ENCODE data around the gene ATRNL1. TPM values are rescaled to one million over a fixed set of nuclear protein-coding genes. Genes with fewer than 3 reads are reported as not detected.
A peak's percentile ranks its signal among the peaks of the same experiment; 100 is the strongest.

Gene ATRNL1
- total and polyA plus RNA-seq, 2 of the 8 experiments (the other 6 are each of a cell fraction or from before 2014, with no cell fraction given): 5.1 to 17.6 TPM

GRCh38 chr10:115572740-115573455 is 479.7 kb downstream of the ATRNL1 start:
- Histone ChIP-seq H3K36me3 (ENCODE audit: control insufficient read depth in 2 of 4, insufficient read depth in 4 of 4, low read length in 3 of 4) (no peaks in the 10 kb centered on the region), H2BK15ac (ENCODE audit: low read length) (no peak overlapping the region), H3K27me3 (replicated peaks in 1 of 4; ENCODE audit: control insufficient read depth in 3 of 4, extremely low read depth in 1 of 4, insufficient read depth in 3 of 4, low read length in 3 of 4) (no peaks in the 10 kb centered on the region), H2BK5ac (ENCODE audit: low read depth, low read length) (no peak overlapping the region), H2BK20ac (ENCODE audit: low read length) (no peak overlapping the region), H3K27ac (ENCODE audit: low read depth, low read length) (no peak overlapping the region), H4K5ac (ENCODE audit: insufficient read length, low read depth, low read length) (no peak overlapping the region), H3K9ac (replicated peaks in 1 of 4; ENCODE audit: extremely low read depth in 1 of 4, low read depth in 3 of 4, low read length in 3 of 4) (no peak overlapping the region), H3K56ac (replicated peaks; ENCODE audit: insufficient read length, low read depth, low read length) (no peak overlapping the region), H3K23ac (ENCODE audit: insufficient read length) (no peak overlapping the region), H3K79me2 (ENCODE audit: control insufficient read depth in 1 of 2, insufficient read depth in 2 of 2, low read length in 2 of 2) (no peaks in the 10 kb centered on the region), H2AK5ac (ENCODE audit: low read depth, low read length) (no peak overlapping the region), H3K4ac (replicated peaks; ENCODE audit: insufficient read length, low read depth, low read length) (no peak overlapping the region), H3K9me3 (ENCODE audit: insufficient read depth in 2 of 2, low read depth in 1 of 2, low read length in 1 of 2) (no peaks in the 10 kb centered on the region), H4K8ac (ENCODE audit: extremely low read depth, insufficient read depth, low read length) (no peak overlapping the region), H4K20me1 (replicated peaks in 1 of 2; ENCODE audit: control insufficient read depth in 1 of 2, insufficient read depth in 2 of 2, low read length in 2 of 2) (no peaks in the 10 kb centered on the region), H3K4me3 (ENCODE audit: extremely low read depth in 1 of 4, insufficient read depth in 2 of 4, low read depth in 3 of 4, low read length in 4 of 4) (no peak overlapping the region), H3K23me2 (ENCODE audit: low read depth, low read length) (no peaks in the 10 kb centered on the region), H3K4me1 (replicated peaks in 1 of 4; ENCODE audit: control insufficient read depth in 3 of 4, insufficient read depth in 4 of 4, low read length in 3 of 4) (no peaks in the 10 kb centered on the region), H3K18ac (ENCODE audit: extremely low read depth, low read length) (no peak overlapping the region), H2BK120ac (replicated peaks; ENCODE audit: low read depth, low read length) (no peak overlapping the region), H3K79me1 (ENCODE audit: low read depth, low read length) (no peaks in the 10 kb centered on the region), H3K4me2 (ENCODE audit: insufficient read depth in 1 of 2, low read depth in 2 of 2, low read length in 2 of 2) (peak overlapping the region in 1 of 2 experiments; percentile 40; a peak in 1 of 4 replicates), H3K14ac (ENCODE audit: insufficient read length) (no peak overlapping the region), H4K91ac (replicated peaks; ENCODE audit: insufficient read length, low read length) (no peak overlapping the region), H2BK12ac (ENCODE audit: low read depth, low read length) (no peak overlapping the region), H2AFZ (ENCODE audit: low read length) (0 out of 2 replicates have a peak overlapping the region, but pooled peaks have one; percentile 91)
- DNase-seq (ENCODE audit: low read depth in 1 of 2, low spot score in 2 of 2) (peak in 1 of 2 experiments; percentile 61), FAIRE-seq (peak; percentile 13)
- ChIA-PET POLR2A (ENCODE audit: partially characterized antibody) (no interaction called here), CTCF (ENCODE audit: partially characterized antibody) (interaction anchor here (0.6 to 1.8 kb wide), 10 partner anchors 9 to 1714 kb away, joined by 3 to 6 read pairs (median 3); no protein-coding TSS in a partner anchor)
- 53% methylated on average over 7 of the region's 7 CpGs; no CpG with 5 or more reads in 1 of the 2 experiments for WGBS, 2 experiments (ENCODE audit: extremely low coverage in 1 of 2, insufficient coverage in 1 of 2, insufficient read length in 1 of 2, insufficient replicate concordance in 2 of 2, low coverage in 1 of 2, low lambda C conversion rate in 2 of 2, missing lambda C conversion rate in 1 of 2)
- no peak for TF ChIP-seq SUZ12 (IDR thresholded peaks at IDR 0.05; ENCODE audit: low read length)
- no peak for TF ChIP-seq TAF1 (IDR thresholded peaks at IDR 0.05; ENCODE audit: low read depth, low read length)
- TF ChIP-seq HDAC2 (IDR thresholded peaks at IDR 0.05; ENCODE audit: borderline replicate concordance in 1 of 2, low read depth in 2 of 2, low read length in 2 of 2): no peak
- TF ChIP-seq SIRT6 (IDR thresholded peaks at IDR 0.05; ENCODE audit: low read length): no peak
- TF ChIP-seq YY1 (IDR thresholded peaks at IDR 0.05; ENCODE audit: low read depth, low read length): 0 out of 2 replicates have a peak, but pooled peaks have one; percentile 38
- TF ChIP-seq GTF2F1 (IDR thresholded peaks at IDR 0.05; ENCODE audit: borderline replicate concordance, low read depth, low read length): no peak
- no peak for TF ChIP-seq CHD2 (IDR thresholded peaks at IDR 0.05; ENCODE audit: low read length)
- no peak for TF ChIP-seq MAX (IDR thresholded peaks at IDR 0.05)
- no peak for TF ChIP-seq KDM4A (IDR thresholded peaks at IDR 0.05; ENCODE audit: low read depth, low read length, severe bottlenecking)
- TF ChIP-seq USF2 (IDR thresholded peaks at IDR 0.05; ENCODE audit: low read length): no peak

Measured in H1 (cell line).